Breast epithelium (tissue), 4 donors: ENCODE data around the gene ZNF574. TPM values are rescaled to one million over a fixed set of nuclear protein-coding genes. Genes with fewer than 3 reads are reported as not detected.
A peak's percentile ranks its signal among the peaks of the same experiment; 100 is the strongest.

ENCODE experiments used
- DNase-seq, 2 donors: peaks; one replicate each; pipeline ENCODE4 v3.0.0-alpha.2; 2019; ENCODE audit warnings: low spot score in 2 of 2
- H3K27ac ChIP-seq, 2 donors: fragments of 200-600 bp; sonication (generic) in 1 of 2; one replicate each; pipeline ENCODE4 v1.5.1; 2016 to 2019; ENCODE audit warnings: mild to moderate bottlenecking in 1 of 2
- H3K27me3 ChIP-seq, 2 donors: fragments of 200-600 bp; sonication (generic) in 1 of 2; one replicate each; pipeline versions ENCODE4 v1.5.1 to v1.6.0; 2017 to 2019; ENCODE audit warnings: control low read depth in 1 of 2, mild to moderate bottlenecking in 1 of 2
- H3K36me3 ChIP-seq: fragments of 200-600 bp; one replicate; pipeline ENCODE4 v1.5.1; 2019
- H3K4me1 ChIP-seq, 2 donors: fragments of 200-600 bp; sonication (generic); one replicate each; pipeline ENCODE4 v1.5.1; 2016 to 2019; ENCODE audit warnings: control low read depth in 1 of 2
- H3K4me3 ChIP-seq, 3 donors: fragments of 200-600 bp; sonication (generic); 1 replicate in 2 of 3; 2 replicates in 1 of 3; pipeline ENCODE4 v1.5.1; 2016 to 2019; ENCODE audit warnings: mild to moderate bottlenecking in 3 of 3, moderate library complexity in 2 of 3
- H3K9me3 ChIP-seq, 2 donors: fragments of 200-600 bp; sonication (generic) in 1 of 2; one replicate each; pipeline ENCODE4 v1.5.1; 2016 to 2019; ENCODE audit warnings: control low read depth in 1 of 2
- POLR2A ChIP-seq: fragments of 450-650 bp; IDR thresholded peaks from one replicate; pipeline ENCODE4 v1.6.1; 2016; ENCODE audit warnings: antibody characterized with exemption, mild to moderate bottlenecking, moderate library complexity
- POLR2AphosphoS5 ChIP-seq, 3 donors: sonication (generic); formaldehyde crosslinking; IDR thresholded peaks; one replicate each; pipeline ENCODE4 v1.6.1; 2017; ENCODE audit warnings: antibody characterized with exemption in 3 of 3
- intact Hi-C: fragments of 100-400 bp; cut with DNase I; formaldehyde crosslinking; loops from one replicate; pipeline ENCODE4 v1.15.1; 2023; ENCODE audit warnings: low total_unique reads
- total RNA-seq, 3 donors: library from RNA; depleted of rRNA; stranded (reverse); fragments of >200 nt; gene quantifications; one replicate each; pipeline ENCODE4 v1.1.0, GENCODE V29; 2016
- TF ChIP-seq, protein P1 (sequence below), 3 donors: fragments of 450-650 bp; IDR thresholded peaks; one replicate each; pipeline ENCODE4 v1.5.1; 2016 to 2017; ENCODE audit warnings: antibody characterized with exemption in 3 of 3, mild to moderate bottlenecking in 3 of 3, moderate library complexity in 3 of 3

Gene ZNF574
- total RNA-seq, 3 donors from 2014 or later = 13.8 to 19.2 (median 15.1) TPM

GRCh38 chr19:42042455-42043170 lies 33.4 kb upstream of the ZNF574 start:
- intact Hi-C loops = no loop called here
- TF ChIP-seq, protein P1, sequence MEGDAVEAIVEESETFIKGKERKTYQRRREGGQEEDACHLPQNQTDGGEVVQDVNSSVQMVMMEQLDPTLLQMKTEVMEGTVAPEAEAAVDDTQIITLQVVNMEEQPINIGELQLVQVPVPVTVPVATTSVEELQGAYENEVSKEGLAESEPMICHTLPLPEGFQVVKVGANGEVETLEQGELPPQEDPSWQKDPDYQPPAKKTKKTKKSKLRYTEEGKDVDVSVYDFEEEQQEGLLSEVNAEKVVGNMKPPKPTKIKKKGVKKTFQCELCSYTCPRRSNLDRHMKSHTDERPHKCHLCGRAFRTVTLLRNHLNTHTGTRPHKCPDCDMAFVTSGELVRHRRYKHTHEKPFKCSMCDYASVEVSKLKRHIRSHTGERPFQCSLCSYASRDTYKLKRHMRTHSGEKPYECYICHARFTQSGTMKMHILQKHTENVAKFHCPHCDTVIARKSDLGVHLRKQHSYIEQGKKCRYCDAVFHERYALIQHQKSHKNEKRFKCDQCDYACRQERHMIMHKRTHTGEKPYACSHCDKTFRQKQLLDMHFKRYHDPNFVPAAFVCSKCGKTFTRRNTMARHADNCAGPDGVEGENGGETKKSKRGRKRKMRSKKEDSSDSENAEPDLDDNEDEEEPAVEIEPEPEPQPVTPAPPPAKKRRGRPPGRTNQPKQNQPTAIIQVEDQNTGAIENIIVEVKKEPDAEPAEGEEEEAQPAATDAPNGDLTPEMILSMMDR (IDR thresholded peaks at IDR 0.05) = no peak
- no peak for TF ChIP-seq POLR2A
- TF ChIP-seq POLR2AphosphoS5 (IDR thresholded peaks at IDR 0.05) = no peak
- H3K27ac ChIP-seq = no peak overlapping the region
- no peaks in the 10 kb centered on the region for H3K9me3 ChIP-seq
- H3K4me1 ChIP-seq = no peaks in the 10 kb centered on the region
- H3K36me3 ChIP-seq = no peaks in the 10 kb centered on the region
- no peak for DNase-seq
- no peaks in the 10 kb centered on the region for H3K27me3 ChIP-seq
- no peak overlapping the region for H3K4me3 ChIP-seq

GRCh38 chr19:42045575-42045974 lies 30.4 kb upstream of the ZNF574 start:
- no peaks in the 10 kb centered on the region for H3K36me3 ChIP-seq
- TF ChIP-seq POLR2AphosphoS5 (IDR thresholded peaks at IDR 0.05) = no peak
- no peak for TF ChIP-seq POLR2A
- intact Hi-C loops = no loop called here
- no peak overlapping the region for H3K4me3 ChIP-seq
- H3K4me1 ChIP-seq = no peaks in the 10 kb centered on the region
- H3K27me3 ChIP-seq = no peaks in the 10 kb centered on the region
- no peaks in the 10 kb centered on the region for H3K9me3 ChIP-seq
- no peak overlapping the region for H3K27ac ChIP-seq
- no peak for DNase-seq

DNA sequence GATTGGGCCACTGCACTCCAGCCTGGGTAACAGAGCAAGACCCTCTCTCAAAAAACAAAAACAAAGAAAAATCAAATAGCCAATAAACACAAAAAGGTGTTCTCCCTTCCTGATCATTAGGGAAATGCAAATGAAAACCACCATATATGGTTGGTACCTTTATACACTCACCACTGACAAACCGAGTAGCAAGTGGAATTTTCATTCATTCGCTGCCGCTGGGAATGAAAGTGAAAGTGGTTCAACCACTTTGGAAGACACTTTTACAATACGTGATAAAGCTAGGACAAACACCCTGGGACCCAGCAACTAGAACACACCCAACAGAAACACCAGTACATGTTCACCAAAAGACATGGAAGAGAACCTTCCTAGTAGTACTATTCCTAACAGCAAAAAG lies 27.0 kb upstream of the ZNF574 start:
- TF ChIP-seq POLR2AphosphoS5 (IDR thresholded peaks at IDR 0.05) (no peak), POLR2A (no peak)
- TF ChIP-seq, protein P1 (IDR thresholded peaks at IDR 0.05) = no peak
- Histone ChIP-seq H3K27me3 (no peaks in the 10 kb centered on the region), H3K27ac (no peak overlapping the region), H3K4me1 (no peaks in the 10 kb centered on the region), H3K4me3 (peak overlapping the region in 1 of 3 donors; percentile 22), H3K36me3 (no peaks in the 10 kb centered on the region), H3K9me3 (no peaks in the 10 kb centered on the region)
- intact Hi-C loops = no loop called here
- DNase-seq = no peak

DNA sequence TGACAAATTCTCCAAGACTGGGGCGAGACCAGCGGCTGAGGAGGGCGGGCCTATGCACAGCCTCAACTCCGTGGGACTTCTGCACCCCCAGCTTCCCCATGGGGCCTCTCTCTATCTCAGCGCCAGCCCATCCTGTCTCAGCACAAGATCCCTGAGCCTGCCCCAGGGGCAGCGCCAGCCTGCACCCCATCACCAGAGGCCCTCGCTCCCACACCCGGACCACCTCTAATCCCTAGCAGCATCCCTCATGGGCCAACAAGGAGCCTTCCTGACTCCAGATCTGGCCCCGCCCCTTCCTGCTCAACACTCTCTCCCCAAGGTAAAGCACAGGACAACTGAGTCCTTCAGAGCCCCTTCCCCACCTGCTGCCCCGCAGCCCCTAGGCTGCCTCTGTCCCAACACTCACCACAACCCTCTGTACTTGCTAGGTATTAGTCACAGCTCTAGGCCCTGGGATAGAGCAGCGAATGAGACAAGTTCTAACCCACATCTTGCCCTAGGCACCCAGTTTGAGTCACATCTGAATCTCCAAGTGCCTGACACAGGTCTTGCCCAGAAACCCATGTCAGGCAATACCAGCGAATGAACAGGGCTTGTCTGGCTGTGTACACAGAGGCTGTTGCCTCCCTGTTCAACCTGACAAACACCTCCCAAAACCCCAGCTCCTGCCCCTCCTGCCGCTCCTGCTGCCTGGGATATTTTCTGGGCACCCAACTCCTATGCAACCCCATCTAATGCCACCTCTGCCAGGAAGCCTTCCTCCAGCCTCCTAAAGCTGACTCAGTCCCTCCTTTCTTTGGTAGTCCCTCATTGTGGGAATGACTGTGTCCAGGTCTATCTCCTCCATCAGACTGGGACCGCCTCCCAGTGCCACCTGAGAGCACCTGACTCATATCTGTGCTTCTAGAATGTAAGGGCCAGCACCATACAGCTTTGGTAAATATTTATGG lies 24.5 kb upstream of the ZNF574 start:
- H3K4me3 ChIP-seq = no peak overlapping the region
- no peaks in the 10 kb centered on the region for H3K4me1 ChIP-seq
- H3K27me3 ChIP-seq = no peaks in the 10 kb centered on the region
- TF ChIP-seq POLR2AphosphoS5 (IDR thresholded peaks at IDR 0.05) (no peak), POLR2A (no peak)
- TF ChIP-seq, protein P1 (IDR thresholded peaks at IDR 0.05) = no peak
- no peaks in the 10 kb centered on the region for H3K9me3 ChIP-seq
- no peak for DNase-seq
- H3K36me3 ChIP-seq = no peaks in the 10 kb centered on the region
- no peak overlapping the region for H3K27ac ChIP-seq
- intact Hi-C loops = no loop called here

DNA sequence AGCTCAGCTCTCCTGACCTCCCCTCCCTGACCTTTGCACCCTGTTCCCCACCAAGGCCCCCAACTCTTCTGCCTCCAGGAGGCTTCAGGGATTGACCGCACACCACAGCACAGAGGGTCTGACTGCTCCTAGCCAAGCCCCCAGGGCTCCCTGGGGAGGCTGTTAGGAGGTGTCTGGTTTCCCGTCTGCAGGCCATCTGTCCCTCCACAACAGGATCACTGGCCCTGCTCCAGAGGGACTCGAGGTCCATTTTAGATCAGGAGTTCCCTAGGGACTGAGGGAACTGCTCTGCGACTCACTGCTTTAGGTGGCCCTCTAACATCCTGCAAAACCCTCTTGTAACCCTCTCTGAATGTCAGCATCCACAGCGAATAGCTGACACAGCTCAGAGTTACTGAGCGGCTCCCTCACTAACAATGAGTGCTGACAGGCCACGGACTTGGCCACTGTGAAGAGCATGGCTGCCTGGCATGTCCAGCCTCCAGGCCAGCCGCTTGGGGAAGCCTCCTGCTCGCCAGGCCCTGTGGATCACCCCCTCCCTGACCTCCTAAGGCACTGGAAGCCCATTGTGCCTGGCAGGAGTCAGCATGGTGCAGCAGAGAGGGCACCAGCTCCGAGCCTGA lies 23.6 kb upstream of the ZNF574 start:
- H3K4me3 ChIP-seq = no peak overlapping the region
- H3K36me3 ChIP-seq = no peaks in the 10 kb centered on the region
- H3K4me1 ChIP-seq = no peaks in the 10 kb centered on the region
- intact Hi-C loops = no loop called here
- no peak for DNase-seq
- no peaks in the 10 kb centered on the region for H3K27me3 ChIP-seq
- TF ChIP-seq, protein P1 (IDR thresholded peaks at IDR 0.05) = no peak
- TF ChIP-seq POLR2A = no peak
- TF ChIP-seq POLR2AphosphoS5 (IDR thresholded peaks at IDR 0.05) = no peak
- no peak overlapping the region for H3K27ac ChIP-seq
- H3K9me3 ChIP-seq = no peaks in the 10 kb centered on the region
